ENCODE data around the gene KLHL29. TPM values are rescaled to one million over a fixed set of nuclear protein-coding genes. Genes with fewer than 3 reads are reported as not detected.

The KLHL29 gene
- total RNA-seq, 1 donor from 2014 or later, result 5.0 TPM

DNA sequence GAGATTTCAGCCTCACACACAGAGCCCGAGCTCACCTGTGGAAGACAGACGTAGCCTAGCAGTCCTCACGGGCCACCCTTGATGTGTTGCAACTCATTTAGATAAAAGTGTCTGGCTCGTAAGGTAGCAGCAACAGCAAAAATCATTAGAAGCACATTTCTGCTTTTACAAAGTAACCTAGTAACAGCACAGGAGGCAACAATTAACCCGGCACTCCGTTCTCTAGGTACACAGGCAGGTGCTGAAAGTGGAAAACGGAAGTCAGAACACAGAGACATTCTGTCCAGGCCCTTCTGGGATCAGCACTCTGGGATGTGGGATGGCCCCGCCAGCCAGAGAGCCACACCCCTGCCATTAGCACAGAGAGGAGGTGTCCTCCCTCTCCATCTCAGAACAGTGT, 99.3 kb downstream of the KLHL29 start:
- Histone ChIP-seq H3K4me3 (ENCODE audit: low read depth, low read length) (no peak overlapping the region), H3K36me3 (ENCODE audit: control insufficient read depth, insufficient read depth, low read length) (no peaks in the 10 kb centered on the region), H3K27me3 (ENCODE audit: control insufficient read depth, insufficient read depth, low read length) (no peaks in the 10 kb centered on the region)
- FAIRE-seq (no peak), DNase-seq (ENCODE audit: low read depth) (no peak)
- no peak for TF ChIP-seq CTCF (IDR thresholded peaks at IDR 0.05; ENCODE audit: insufficient read depth, low read length, severe bottlenecking)

- Histone ChIP-seq H3K36me3 (ENCODE audit: control insufficient read depth, insufficient read depth, low read length) (no peaks in the 10 kb centered on the region), H3K4me3 (ENCODE audit: low read depth, low read length) (no peak overlapping the region), H3K27me3 (ENCODE audit: control insufficient read depth, insufficient read depth, low read length) (no peaks in the 10 kb centered on the region)
- DNase-seq (ENCODE audit: low read depth) (no peak), FAIRE-seq (no peak)
- TF ChIP-seq CTCF (IDR thresholded peaks at IDR 0.05; ENCODE audit: insufficient read depth, low read length, severe bottlenecking), result no peak
These were observed 99.8 kb downstream of the KLHL29 start for GRCh38 chr2:23484767-23485166.

GRCh38 chr2:23485261-23485660, 100.3 kb downstream of the KLHL29 start:
- no peak for FAIRE-seq
- DNase-seq (ENCODE audit: low read depth), result no peak
- no peak for TF ChIP-seq CTCF (IDR thresholded peaks at IDR 0.05; ENCODE audit: insufficient read depth, low read length, severe bottlenecking)

DNA sequence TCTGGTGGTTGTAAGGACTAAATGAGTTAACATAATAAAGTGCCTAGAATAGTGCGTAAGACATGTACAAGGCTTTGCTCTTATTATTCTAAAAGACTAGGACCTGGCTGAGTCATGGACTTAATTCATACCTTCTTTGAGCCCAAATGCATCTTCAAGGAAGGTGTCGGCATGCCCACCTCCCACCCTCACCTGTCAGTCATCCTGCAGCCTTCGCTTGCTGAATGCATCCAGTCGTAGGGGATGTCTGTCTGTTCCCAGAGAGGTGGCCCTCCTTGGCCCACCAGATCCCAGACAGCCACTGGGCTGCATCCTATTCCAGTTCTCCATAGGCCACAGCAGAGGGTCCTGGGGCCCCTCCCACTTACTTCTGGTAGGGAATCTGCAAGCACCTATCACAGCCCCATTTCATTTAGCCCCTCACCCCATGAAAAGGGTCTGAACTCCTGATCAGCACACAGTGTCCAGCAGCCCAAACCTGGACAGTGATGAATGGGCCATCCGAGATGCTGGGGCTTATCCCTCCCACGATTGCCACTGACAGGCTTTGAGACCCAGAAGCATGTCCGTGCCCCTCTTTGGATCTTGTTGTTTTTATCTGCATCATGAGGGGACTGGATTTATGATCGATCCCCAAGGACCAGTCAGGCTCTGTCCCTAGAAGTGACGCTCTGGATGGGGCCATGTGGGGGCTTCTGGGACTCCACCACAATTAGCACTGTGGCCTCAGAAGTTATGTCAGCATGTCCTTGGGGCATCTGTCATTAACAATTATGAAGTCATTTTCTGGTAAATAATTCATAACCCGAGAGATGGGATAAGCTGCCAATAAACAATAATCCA, 101.1 kb downstream of the KLHL29 start:
- Histone ChIP-seq H3K36me3 (ENCODE audit: control insufficient read depth, insufficient read depth, low read length) (no peaks in the 10 kb centered on the region), H3K27me3 (ENCODE audit: control insufficient read depth, insufficient read depth, low read length) (no peaks in the 10 kb centered on the region), H3K4me3 (ENCODE audit: low read depth, low read length) (no peak overlapping the region)
- no peak for DNase-seq (ENCODE audit: low read depth)
- no peak for FAIRE-seq
- TF ChIP-seq CTCF (IDR thresholded peaks at IDR 0.05; ENCODE audit: insufficient read depth, low read length, severe bottlenecking), result no peak

More at GRCh38 chr2:23485261-23485660, 100.3 kb downstream of the KLHL29 start:
- Histone ChIP-seq H3K36me3 (ENCODE audit: control insufficient read depth, insufficient read depth, low read length) (no peaks in the 10 kb centered on the region), H3K27me3 (ENCODE audit: control insufficient read depth, insufficient read depth, low read length) (no peaks in the 10 kb centered on the region), H3K4me3 (ENCODE audit: low read depth, low read length) (no peak overlapping the region)

DNA sequence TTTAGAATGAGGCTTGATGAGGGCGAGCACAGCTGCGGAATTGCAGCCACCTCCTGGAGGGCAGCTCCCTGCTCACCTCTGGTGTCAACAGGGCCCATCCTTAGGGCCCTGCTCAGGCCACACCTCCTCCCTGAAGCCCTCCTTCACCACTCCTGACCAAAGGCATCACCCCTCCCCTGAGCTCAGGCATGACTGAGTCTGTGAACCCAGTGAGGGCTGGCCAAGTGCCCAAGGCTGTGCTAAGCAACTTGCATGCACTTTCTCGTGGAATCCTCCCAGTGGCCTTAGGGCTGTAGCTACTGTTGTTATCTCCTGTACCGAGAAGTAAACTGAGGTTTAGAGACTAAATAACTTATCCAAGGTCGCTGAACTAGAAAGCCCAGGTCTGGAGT, 101.7 kb downstream of the KLHL29 start:
- FAIRE-seq (no peak), DNase-seq (ENCODE audit: low read depth) (no peak)

More for the DNA sequence above, 101.7 kb downstream of the KLHL29 start:
- Histone ChIP-seq H3K4me3 (ENCODE audit: low read depth, low read length) (no peak overlapping the region), H3K36me3 (ENCODE audit: control insufficient read depth, insufficient read depth, low read length) (no peaks in the 10 kb centered on the region), H3K27me3 (ENCODE audit: control insufficient read depth, insufficient read depth, low read length) (no peaks in the 10 kb centered on the region)
- no peak for TF ChIP-seq CTCF (IDR thresholded peaks at IDR 0.05; ENCODE audit: insufficient read depth, low read length, severe bottlenecking)
